Lung (tissue), 12 donors: Measurements from ENCODE around the gene AUTS2. TPM values are rescaled to one million over a fixed set of nuclear protein-coding genes. Genes with fewer than 3 reads are reported as not detected.

ENCODE experiments used
- ATAC-seq: fragments of 200-7000 bp; cut with Tn5 transposase; one replicate; pipeline ENCODE4 v1.9.1; 2020; ENCODE audit warnings: moderate number of reproducible peaks; ENCODE audit not compliant: insufficient read depth, low FRiP score
- DNase-seq, 3 donors: peaks; one replicate each; pipeline ENCODE4 v3.0.0-alpha.2; 2013 to 2017
- H3K27ac ChIP-seq, 2 donors: one replicate each; pipeline ENCODE4 v1.5.1; 2013; ENCODE audit warnings: mild to moderate bottlenecking in 2 of 2, moderate library complexity in 2 of 2, control low read depth in 1 of 2, inconsistent platforms in 1 of 2, low read depth in 1 of 2, low read length in 1 of 2
- H3K27me3 ChIP-seq, 3 donors: one replicate each; pipeline ENCODE4 v1.5.1; 2013; ENCODE audit warnings: low read length in 2 of 3; ENCODE audit not compliant: control insufficient read depth in 3 of 3, insufficient read depth in 3 of 3
- H3K36me3 ChIP-seq, 4 donors: one replicate each; pipeline ENCODE4 v1.5.1; 2013; ENCODE audit warnings: low read length in 4 of 4, mild to moderate bottlenecking in 1 of 4, moderate library complexity in 1 of 4; ENCODE audit not compliant: control insufficient read depth in 4 of 4, insufficient read depth in 4 of 4
- H3K4me1 ChIP-seq, 5 donors: one replicate each; pipeline ENCODE4 v1.5.1; 2013; ENCODE audit warnings: low read length in 5 of 5, mild to moderate bottlenecking in 2 of 5, moderate library complexity in 1 of 5; ENCODE audit not compliant: control insufficient read depth in 5 of 5, insufficient read depth in 5 of 5
- H3K4me3 ChIP-seq: one replicate; pipeline ENCODE4 v1.5.1; 2013; ENCODE audit warnings: mild to moderate bottlenecking, control low read depth, moderate library complexity
- H3K9ac ChIP-seq, 2 donors: one replicate each; pipeline ENCODE4 v1.5.1; 2013; ENCODE audit warnings: low read length in 2 of 2, control low read depth in 1 of 2; ENCODE audit not compliant: insufficient read depth in 1 of 2
- H3K9me3 ChIP-seq, 4 donors: one replicate each; pipeline ENCODE4 v1.5.1; 2013; ENCODE audit warnings: low read length in 3 of 4, mild to moderate bottlenecking in 1 of 4, moderate library complexity in 1 of 4; ENCODE audit not compliant: control insufficient read depth in 4 of 4, insufficient read depth in 3 of 4
- CTCF ChIP-seq: IDR thresholded peaks from 2 replicates; pipeline ENCODE4 v1.5.1; 2012; ENCODE audit warnings: mild to moderate bottlenecking; ENCODE audit errors: control extremely low read depth, extremely low read depth
- WGBS, 2 donors: extraction: QIAGEN DNeasy Blood & Tissue Kit; methylation state at CpG; one replicate each; pipeline ENCODE4 v1.1.7; 2013; 5-methylcytosine and 5-hydroxymethylcytosine counted together
- polyA plus RNA-seq, 2 donors: library from polyadenylated mRNA; stranded (reverse); fragments of 200-250 nt; gene quantifications; one replicate each; pipeline ENCODE4 v1.2.1, GENCODE V29; 2013
- total RNA-seq, 2 donors: library from RNA; depleted of rRNA in 1 of 2; stranded (reverse); fragments of >200 nt in 1 of 2; gene quantifications; one replicate each; pipeline ENCODE4 v1.2.1, GENCODE V29; 2014 to 2021
- donor health status: control.
- donor health status: control.
- donor health status: Bipolar disorder and iron deficiency.
- donor health status: healthy.
- donor health status: DM: yes; HTN: yes; CAD: no.

Gene AUTS2
- total and polyA plus RNA-seq, 4 donors: 11.8 to 115 (median 40.6) TPM

GRCh38 chr7:69889338-69889975, 291.2 kb downstream of the AUTS2 start:
- Histone ChIP-seq H3K36me3 (no peaks in the 10 kb centered on the region), H3K9ac (no peak overlapping the region), H3K9me3 (no peaks in the 10 kb centered on the region), H3K4me1 (peaks cover 0 to 2% (median 0%) of the 10 kb centered on the region in 5 donors), H3K4me3 (no peak overlapping the region), H3K27me3 (no peaks in the 10 kb centered on the region), H3K27ac (no peak overlapping the region)
- 73 to 85% methylated on average over 6 of the region's 6 CpGs for WGBS, 2 donors
- ATAC-seq: no peak
- TF ChIP-seq CTCF: no peak
- no peak for DNase-seq

DNA sequence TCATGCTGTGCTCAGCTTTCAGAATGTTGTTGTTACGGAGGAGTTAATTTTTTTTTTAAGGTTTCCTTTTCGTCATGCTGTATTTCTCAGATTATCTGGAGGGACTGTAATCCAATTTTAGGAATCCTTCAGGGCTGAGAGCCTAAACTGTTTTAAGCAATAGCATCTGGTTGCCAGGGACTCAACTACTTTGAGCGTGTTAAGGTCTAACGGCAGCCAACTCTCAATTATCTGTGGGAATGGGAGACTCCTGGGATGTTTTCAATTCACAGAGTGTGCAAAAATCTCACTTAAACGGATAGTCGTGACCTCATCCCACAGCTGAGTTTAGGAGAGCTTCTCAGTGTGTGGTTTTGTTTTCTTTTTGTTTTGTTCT, 291.7 kb downstream of the AUTS2 start:
- no peak overlapping the region for H3K9ac ChIP-seq
- ATAC-seq: no peak

GRCh38 chr7:69892790-69893189, 294.5 kb downstream of the AUTS2 start:
- H3K4me3 ChIP-seq: no peak overlapping the region
- ATAC-seq (no peak), DNase-seq (no peak)
- no peaks in the 10 kb centered on the region for H3K9me3 ChIP-seq
- H3K9ac ChIP-seq: no peak overlapping the region
- no peak for TF ChIP-seq CTCF
- H3K4me1 ChIP-seq: peaks cover 0 to 2% (median 0%) of the 10 kb centered on the region in 5 donors
- no peaks in the 10 kb centered on the region for H3K27me3 ChIP-seq
- no peak overlapping the region for H3K27ac ChIP-seq
- H3K36me3 ChIP-seq: no peaks in the 10 kb centered on the region

More for the DNA sequence above, 291.7 kb downstream of the AUTS2 start:
- Histone ChIP-seq H3K4me3 (no peak overlapping the region), H3K27me3 (no peaks in the 10 kb centered on the region), H3K9me3 (no peaks in the 10 kb centered on the region), H3K36me3 (no peaks in the 10 kb centered on the region), H3K4me1 (peaks cover 0 to 2% (median 0%) of the 10 kb centered on the region in 5 donors), H3K27ac (no peak overlapping the region)
- no peak for DNase-seq
- 78 to 88% methylated on average over 6 of the region's 6 CpGs for WGBS, 2 donors
- no peak for TF ChIP-seq CTCF

GRCh38 chr7:69893906-69894305, 295.6 kb downstream of the AUTS2 start:
- Histone ChIP-seq H3K27ac (no peak overlapping the region), H3K4me1 (peaks cover 0 to 2% (median 0%) of the 10 kb centered on the region in 5 donors), H3K9me3 (no peaks in the 10 kb centered on the region), H3K4me3 (no peak overlapping the region), H3K27me3 (no peaks in the 10 kb centered on the region), H3K36me3 (no peaks in the 10 kb centered on the region), H3K9ac (no peak overlapping the region)
- TF ChIP-seq CTCF: no peak
- no peak for ATAC-seq
- 67 to 76% methylated on average over 3 of the region's 3 CpGs for WGBS, 2 donors
- DNase-seq: peak; percentile 16 to 69 (median 50)
